ENCODE measurements around the gene DOK4. TPM values are rescaled to one million over a fixed set of nuclear protein-coding genes. Genes with fewer than 3 reads are reported as not detected.

DOK4 gene
- total RNA-seq, 1 donor from 2014 or later = 25.5 TPM

GRCh38 chr16:57498031-57498430 lies 11.7 kb upstream of the DOK4 start:
- Histone ChIP-seq H3K27me3 (ENCODE audit: insufficient read depth, low read length) (peaks cover 12% of the 10 kb centered on the region), H3K27ac (ENCODE audit: low read depth, low read length) (no peak overlapping the region), H3K4me2 (ENCODE audit: low read length) (no peak overlapping the region), H2AFZ (ENCODE audit: low read depth, low read length) (no peak overlapping the region), H3K36me3 (ENCODE audit: insufficient read depth, low read length) (no peaks in the 10 kb centered on the region), H3K4me1 (ENCODE audit: insufficient read depth, low read length) (no peaks in the 10 kb centered on the region), H4K20me1 (ENCODE audit: insufficient read depth, low read length) (no peaks in the 10 kb centered on the region), H3K9ac (ENCODE audit: low read length) (no peak overlapping the region), H3K9me3 (ENCODE audit: insufficient read depth, low read depth, low read length) (no peaks in the 10 kb centered on the region), H3K79me2 (ENCODE audit: insufficient read depth, low read length) (no peaks in the 10 kb centered on the region), H3K4me3 (ENCODE audit: insufficient read depth, low read depth, low read length) (no peak overlapping the region)
- no peak for DNase-seq (ENCODE audit: low read depth)
- FAIRE-seq = no peak
- TF ChIP-seq EZH2 (IDR thresholded peaks at IDR 0.05; ENCODE audit: insufficient read depth, low read length) = no peak
- TF ChIP-seq, protein P1, sequence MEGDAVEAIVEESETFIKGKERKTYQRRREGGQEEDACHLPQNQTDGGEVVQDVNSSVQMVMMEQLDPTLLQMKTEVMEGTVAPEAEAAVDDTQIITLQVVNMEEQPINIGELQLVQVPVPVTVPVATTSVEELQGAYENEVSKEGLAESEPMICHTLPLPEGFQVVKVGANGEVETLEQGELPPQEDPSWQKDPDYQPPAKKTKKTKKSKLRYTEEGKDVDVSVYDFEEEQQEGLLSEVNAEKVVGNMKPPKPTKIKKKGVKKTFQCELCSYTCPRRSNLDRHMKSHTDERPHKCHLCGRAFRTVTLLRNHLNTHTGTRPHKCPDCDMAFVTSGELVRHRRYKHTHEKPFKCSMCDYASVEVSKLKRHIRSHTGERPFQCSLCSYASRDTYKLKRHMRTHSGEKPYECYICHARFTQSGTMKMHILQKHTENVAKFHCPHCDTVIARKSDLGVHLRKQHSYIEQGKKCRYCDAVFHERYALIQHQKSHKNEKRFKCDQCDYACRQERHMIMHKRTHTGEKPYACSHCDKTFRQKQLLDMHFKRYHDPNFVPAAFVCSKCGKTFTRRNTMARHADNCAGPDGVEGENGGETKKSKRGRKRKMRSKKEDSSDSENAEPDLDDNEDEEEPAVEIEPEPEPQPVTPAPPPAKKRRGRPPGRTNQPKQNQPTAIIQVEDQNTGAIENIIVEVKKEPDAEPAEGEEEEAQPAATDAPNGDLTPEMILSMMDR (IDR thresholded peaks at IDR 0.05; ENCODE audit: insufficient read depth, low read depth, low read length) = no peak
- no peak overlapping the region for H3K4me3 Mint-ChIP-seq (ENCODE audit: unreplicated experiment)
- no peaks in the 10 kb centered on the region for H3K9me3 Mint-ChIP-seq (ENCODE audit: unreplicated experiment)
- H3K36me3 Mint-ChIP-seq (ENCODE audit: low read depth, unreplicated experiment) = no peaks in the 10 kb centered on the region
- peaks cover 27% of the 10 kb centered on the region for H3K27me3 Mint-ChIP-seq (ENCODE audit: low read depth, unreplicated experiment)
- H3K27ac Mint-ChIP-seq (ENCODE audit: unreplicated experiment) = no peak overlapping the region
- no peaks in the 10 kb centered on the region for H3K4me1 Mint-ChIP-seq (ENCODE audit: low read depth, unreplicated experiment)

DNA sequence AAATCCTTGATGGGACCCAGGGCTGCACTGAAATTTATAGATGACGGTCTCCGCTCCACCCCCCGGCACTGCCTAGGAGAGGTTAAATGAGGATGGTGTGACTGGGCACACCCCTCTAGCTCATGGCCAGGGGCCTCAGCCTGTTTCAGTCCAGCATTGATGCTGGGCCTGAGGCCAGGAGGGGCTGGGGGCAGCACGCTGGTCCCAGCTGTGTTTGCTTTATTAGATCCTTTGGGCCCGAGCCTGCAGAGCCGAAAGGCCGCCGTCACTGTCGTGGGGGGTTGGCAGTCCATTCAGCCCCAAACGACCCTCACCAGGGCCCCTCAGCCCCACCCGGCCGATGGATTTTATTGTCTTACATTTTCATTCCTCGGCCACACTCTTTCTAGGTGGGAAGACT lies 10.8 kb upstream of the DOK4 start:
- Histone ChIP-seq H3K27me3 (ENCODE audit: insufficient read depth, low read length) (peaks cover 6% of the 10 kb centered on the region), H3K9ac (ENCODE audit: low read length) (no peak overlapping the region), H3K27ac (ENCODE audit: low read depth, low read length) (no peak overlapping the region), H3K4me1 (ENCODE audit: insufficient read depth, low read length) (no peaks in the 10 kb centered on the region), H4K20me1 (ENCODE audit: insufficient read depth, low read length) (no peaks in the 10 kb centered on the region), H3K79me2 (ENCODE audit: insufficient read depth, low read length) (no peaks in the 10 kb centered on the region), H2AFZ (ENCODE audit: low read depth, low read length) (no peak overlapping the region), H3K36me3 (ENCODE audit: insufficient read depth, low read length) (no peaks in the 10 kb centered on the region), H3K9me3 (ENCODE audit: insufficient read depth, low read depth, low read length) (no peaks in the 10 kb centered on the region), H3K4me3 (ENCODE audit: insufficient read depth, low read depth, low read length) (no peak overlapping the region), H3K4me2 (ENCODE audit: low read length) (no peak overlapping the region)
- Mint-ChIP-seq H3K27ac (ENCODE audit: unreplicated experiment) (no peak overlapping the region), H3K9me3 (ENCODE audit: unreplicated experiment) (no peaks in the 10 kb centered on the region), H3K4me3 (ENCODE audit: unreplicated experiment) (no peak overlapping the region), H3K4me1 (ENCODE audit: low read depth, unreplicated experiment) (no peaks in the 10 kb centered on the region), H3K36me3 (ENCODE audit: low read depth, unreplicated experiment) (no peaks in the 10 kb centered on the region), H3K27me3 (ENCODE audit: low read depth, unreplicated experiment) (peaks cover 21% of the 10 kb centered on the region)
- FAIRE-seq = no peak
- DNase-seq (ENCODE audit: low read depth) = no peak
- no peak for TF ChIP-seq EZH2 (IDR thresholded peaks at IDR 0.05; ENCODE audit: insufficient read depth, low read length)
- TF ChIP-seq, protein P1 (IDR thresholded peaks at IDR 0.05; ENCODE audit: insufficient read depth, low read depth, low read length) = no peak

DNA sequence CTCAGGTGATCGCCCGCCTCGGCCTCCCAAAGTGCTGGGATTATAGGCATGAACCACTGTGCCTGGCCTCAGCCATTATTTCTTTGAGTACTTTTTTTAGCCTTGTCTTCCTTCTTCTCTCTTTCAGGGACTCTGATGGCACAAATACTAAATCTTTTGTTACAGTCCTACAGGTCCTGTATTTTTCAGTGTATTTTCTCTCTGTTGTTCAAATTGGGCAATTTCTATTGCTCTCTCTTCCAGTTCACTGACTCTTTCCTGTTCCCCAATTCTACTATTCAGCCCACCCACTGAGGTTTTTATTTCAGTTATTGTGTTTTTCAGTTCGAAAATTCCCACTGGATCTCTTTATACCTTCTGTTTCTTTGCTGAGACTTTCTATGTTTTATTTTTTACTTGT lies 7.5 kb upstream of the DOK4 start:
- no peaks in the 10 kb centered on the region for H3K36me3 ChIP-seq (ENCODE audit: insufficient read depth, low read length)
- no peak overlapping the region for H2AFZ ChIP-seq (ENCODE audit: low read depth, low read length)
- H3K4me1 ChIP-seq (ENCODE audit: insufficient read depth, low read length) = no peaks in the 10 kb centered on the region
- no peaks in the 10 kb centered on the region for H3K79me2 ChIP-seq (ENCODE audit: insufficient read depth, low read length)
- H3K27ac ChIP-seq (ENCODE audit: low read depth, low read length) = no peak overlapping the region
- H3K27me3 ChIP-seq (ENCODE audit: insufficient read depth, low read length) = peaks cover 3% of the 10 kb centered on the region
- Mint-ChIP-seq H3K4me1 (ENCODE audit: low read depth, unreplicated experiment) (no peaks in the 10 kb centered on the region), H3K36me3 (ENCODE audit: low read depth, unreplicated experiment) (no peaks in the 10 kb centered on the region), H3K9me3 (ENCODE audit: unreplicated experiment) (no peaks in the 10 kb centered on the region), H3K4me3 (ENCODE audit: unreplicated experiment) (no peak overlapping the region), H3K27ac (ENCODE audit: unreplicated experiment) (no peak overlapping the region), H3K27me3 (ENCODE audit: low read depth, unreplicated experiment) (peaks cover 14% of the 10 kb centered on the region)
- H4K20me1 ChIP-seq (ENCODE audit: insufficient read depth, low read length) = no peaks in the 10 kb centered on the region
- TF ChIP-seq, protein P1 (IDR thresholded peaks at IDR 0.05; ENCODE audit: insufficient read depth, low read depth, low read length) = no peak
- no peak for TF ChIP-seq EZH2 (IDR thresholded peaks at IDR 0.05; ENCODE audit: insufficient read depth, low read length)
- no peak overlapping the region for H3K4me2 ChIP-seq (ENCODE audit: low read length)
- no peak overlapping the region for H3K9ac ChIP-seq (ENCODE audit: low read length)
- DNase-seq (ENCODE audit: low read depth) (no peak), FAIRE-seq (no peak)
- H3K4me3 ChIP-seq (ENCODE audit: insufficient read depth, low read depth, low read length) = no peak overlapping the region
- peaks cover 4% of the 10 kb centered on the region for H3K9me3 ChIP-seq (ENCODE audit: insufficient read depth, low read depth, low read length)
